Adrenal gland (tissue), 5 donors: ENCODE data around the gene CIAO3.

ENCODE experiments used
- POLR2A ChIP-seq, 2 donors: fragments of 450-650 bp; IDR thresholded peaks; one replicate each; pipeline ENCODE4 v1.6.1; 2017; ENCODE audit warnings: antibody characterized with exemption in 2 of 2, mild to moderate bottlenecking in 2 of 2, moderate library complexity in 1 of 2
- TF ChIP-seq, protein P1 (sequence below), 6 experiments: fragments of 450-650 bp in 4 of 6; fragments of 200-600 bp in 2 of 6; sonication (generic) in 1 of 6; IDR thresholded peaks; 1 replicate in 5 of 6; 2 replicates in 1 of 6; pipeline versions ENCODE4 v1.5.1 to v1.8.0; 2016 to 2021; ENCODE audit warnings: antibody characterized with exemption in 6 of 6, mild to moderate bottlenecking in 2 of 6, moderate library complexity in 1 of 6
- donor health status: DM: no; HTN: no; CAD: no.

DNA sequence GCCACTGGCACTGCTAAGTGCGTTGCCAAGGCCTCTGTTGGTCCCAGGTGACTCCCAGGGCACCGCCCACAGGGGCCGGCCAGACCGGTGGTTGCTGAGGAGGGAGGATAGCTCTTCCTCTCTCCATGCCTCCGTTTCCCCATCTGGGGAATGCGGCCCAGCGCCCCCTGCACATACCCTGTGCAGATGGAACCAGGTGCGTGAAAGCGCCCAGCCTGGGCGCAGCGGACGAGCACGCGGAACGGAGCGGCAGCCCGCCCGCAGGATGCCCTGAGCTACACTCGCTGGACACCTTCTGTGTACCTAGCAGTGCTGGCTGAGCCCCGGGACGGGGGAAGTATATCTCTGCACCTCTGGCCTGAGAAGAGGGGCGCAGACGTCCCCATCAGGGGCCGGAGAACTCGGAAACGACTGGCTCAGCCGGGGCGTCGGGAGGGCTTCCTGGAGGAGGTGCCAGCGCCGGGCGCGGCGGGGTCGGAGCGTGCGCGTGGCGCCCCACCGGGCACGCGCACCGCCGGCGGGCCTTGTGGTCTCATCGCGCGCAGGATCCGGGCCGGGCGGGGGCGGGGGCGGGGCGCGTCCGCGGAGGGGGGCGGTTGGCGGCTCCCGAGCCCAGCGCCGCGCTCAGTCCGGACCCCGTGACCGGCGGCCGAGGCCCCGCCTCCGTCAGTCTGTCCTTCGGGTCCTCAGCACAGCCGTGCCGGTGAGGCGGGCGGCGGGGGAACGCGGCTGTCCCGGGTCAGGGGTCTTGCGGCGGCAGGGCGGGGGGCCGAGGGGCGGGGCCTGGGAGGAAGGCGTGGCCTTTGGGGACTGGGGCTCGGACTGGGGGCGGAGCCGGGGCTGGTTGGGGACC lies 14.1 kb downstream of the CIAO3 start, which contains the start of the genes CCDC78 and HAGHL:
- TF ChIP-seq, protein P1, sequence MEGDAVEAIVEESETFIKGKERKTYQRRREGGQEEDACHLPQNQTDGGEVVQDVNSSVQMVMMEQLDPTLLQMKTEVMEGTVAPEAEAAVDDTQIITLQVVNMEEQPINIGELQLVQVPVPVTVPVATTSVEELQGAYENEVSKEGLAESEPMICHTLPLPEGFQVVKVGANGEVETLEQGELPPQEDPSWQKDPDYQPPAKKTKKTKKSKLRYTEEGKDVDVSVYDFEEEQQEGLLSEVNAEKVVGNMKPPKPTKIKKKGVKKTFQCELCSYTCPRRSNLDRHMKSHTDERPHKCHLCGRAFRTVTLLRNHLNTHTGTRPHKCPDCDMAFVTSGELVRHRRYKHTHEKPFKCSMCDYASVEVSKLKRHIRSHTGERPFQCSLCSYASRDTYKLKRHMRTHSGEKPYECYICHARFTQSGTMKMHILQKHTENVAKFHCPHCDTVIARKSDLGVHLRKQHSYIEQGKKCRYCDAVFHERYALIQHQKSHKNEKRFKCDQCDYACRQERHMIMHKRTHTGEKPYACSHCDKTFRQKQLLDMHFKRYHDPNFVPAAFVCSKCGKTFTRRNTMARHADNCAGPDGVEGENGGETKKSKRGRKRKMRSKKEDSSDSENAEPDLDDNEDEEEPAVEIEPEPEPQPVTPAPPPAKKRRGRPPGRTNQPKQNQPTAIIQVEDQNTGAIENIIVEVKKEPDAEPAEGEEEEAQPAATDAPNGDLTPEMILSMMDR (IDR thresholded peaks at IDR 0.05), result no peak
- TF ChIP-seq POLR2A (IDR thresholded peaks at IDR 0.05), result no peak
